ENCODE data around the gene CHMP2B. TPM values are rescaled to one million over a fixed set of nuclear protein-coding genes. Genes with fewer than 3 reads are reported as not detected.

CHMP2B gene, protein sequence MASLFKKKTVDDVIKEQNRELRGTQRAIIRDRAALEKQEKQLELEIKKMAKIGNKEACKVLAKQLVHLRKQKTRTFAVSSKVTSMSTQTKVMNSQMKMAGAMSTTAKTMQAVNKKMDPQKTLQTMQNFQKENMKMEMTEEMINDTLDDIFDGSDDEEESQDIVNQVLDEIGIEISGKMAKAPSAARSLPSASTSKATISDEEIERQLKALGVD
- 27.4 and 32.8 TPM in 2 replicates for total RNA-seq

GRCh38 chr3:87227104-87227834 lies at the start of gene CHMP2B:
TSS of gene CHMP2B (plus strand) at chr3:87227309. CDS start at chr3:87227523, 214 bp downstream.

DNA sequence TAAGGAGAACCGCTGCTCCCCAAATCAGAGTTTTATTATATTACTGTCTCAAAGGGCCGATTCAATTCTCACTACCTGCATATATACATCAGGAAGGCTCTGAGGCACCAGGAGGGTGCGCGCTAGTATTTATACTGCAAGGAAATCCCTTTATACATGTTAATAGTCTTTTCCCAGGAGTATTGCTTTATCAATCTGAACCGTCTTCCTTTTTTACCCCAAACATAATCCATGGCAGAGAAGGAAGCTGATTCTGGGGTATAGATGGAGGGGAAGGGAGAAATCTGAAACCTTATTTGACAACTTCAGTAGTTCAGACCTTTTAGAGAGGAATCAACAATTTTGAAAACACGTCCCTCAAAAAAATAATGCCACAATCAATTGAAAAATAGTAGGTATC lies 49.4 kb downstream of the CHMP2B start, which contains the start of gene POU1F1:
Gene POU1F1 (minus strand): TSS at position 101 of the 400 bp plus-strand sequence. CDS start 122 bp downstream, outside the sequence.

Small RNAs within 50 kb of the gene (small RNA-seq; reads per million reads assigned to genes)
- not detected for gene MIR4795 (ENCODE audit: low replicate concordance)

Other genes with a start within 250 kb of the CHMP2B start
- gene VGLL3, start 236.2 kb upstream of the CHMP2B start, total RNA-seq = 27.6 and 85.9 TPM in 2 replicates
- not detected in 2 replicates for gene POU1F1, start 49.3 kb downstream of the CHMP2B start, total RNA-seq

Measured in placental pericyte (primary cell).